Uterus (tissue), 2 donors: Measurements from ENCODE around the gene NDE1.

Experiments used
- CTCF ChIP-seq, 4 experiments: fragments of 200-600 bp in 2 of 4; fragments of 450-650 bp in 2 of 4; sonication (generic) in 2 of 4; IDR thresholded peaks; one replicate each; pipeline ENCODE4 v1.5.1; 2016 to 2019; ENCODE audit warnings: antibody characterized with exemption in 4 of 4, mild to moderate bottlenecking in 2 of 4, moderate library complexity in 1 of 4
- POLR2A ChIP-seq, 2 donors: fragments of 450-650 bp; IDR thresholded peaks; one replicate each; pipeline ENCODE4 v1.6.1; 2016; ENCODE audit warnings: antibody characterized with exemption in 2 of 2, mild to moderate bottlenecking in 1 of 2, moderate library complexity in 1 of 2

DNA sequence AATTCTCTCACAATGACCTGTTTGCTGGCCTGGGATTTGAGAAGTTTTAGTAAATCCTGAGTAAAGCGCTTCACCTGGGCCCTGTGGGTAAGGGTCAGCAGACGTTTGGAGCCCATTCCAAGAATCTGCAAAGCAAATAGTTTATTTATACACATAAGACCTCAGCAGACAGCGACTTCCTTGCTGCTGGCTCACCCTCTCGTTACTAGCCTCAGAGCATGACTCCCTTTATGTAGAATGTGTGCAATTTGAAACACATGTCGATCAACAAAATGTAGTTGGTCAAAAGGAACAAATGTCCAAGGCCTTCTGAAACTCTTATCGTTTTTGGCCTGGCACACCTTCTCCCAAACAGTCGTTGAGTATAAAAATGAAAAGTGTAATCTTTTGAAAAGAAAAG is 38.4 kb upstream of the NDE1 start:
- TF ChIP-seq POLR2A (IDR thresholded peaks at IDR 0.05) (no peak), CTCF (IDR thresholded peaks at IDR 0.05) (no peak)
